NCI-H2107 (cell line): ENCODE measurements around the gene PRAC1.

Experiments used
- DNase-seq: peaks from one replicate; lab custom pipeline; 2025; lab: John Stamatoyannopoulos, UW

Gene PRAC1

GRCh38 chr17:48722201-48722907 is at the start of gene PRAC1:
Gene PRAC1 (minus strand): TSS chr17:48722518. CDS start chr17:48722392, 126 bp downstream.
- DNase-seq = no peak

DNA sequence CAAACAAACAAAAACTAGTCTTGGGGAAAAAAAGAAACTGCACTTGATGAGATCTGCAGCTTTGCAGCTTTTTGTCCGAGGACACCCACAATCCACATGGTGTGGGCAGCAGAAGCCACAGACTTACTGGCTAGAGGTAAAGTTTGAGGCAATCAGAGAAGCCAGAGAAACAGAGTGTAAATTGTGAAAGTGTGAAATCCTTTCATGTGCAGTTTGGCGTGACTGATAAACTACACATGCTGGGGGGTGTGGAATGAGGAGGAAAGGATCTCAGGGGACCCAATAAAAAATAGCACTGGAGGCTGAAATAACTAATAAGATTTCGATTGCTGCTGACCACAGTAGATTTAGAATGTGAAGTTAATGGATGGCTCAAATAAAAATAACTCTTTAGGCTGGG is 48.6 kb upstream of the PRAC1 start:
- no peak for DNase-seq

- no peak for DNase-seq
Observed at GRCh38 chr17:48769009-48769675, 46.8 kb upstream of the PRAC1 start.

DNA sequence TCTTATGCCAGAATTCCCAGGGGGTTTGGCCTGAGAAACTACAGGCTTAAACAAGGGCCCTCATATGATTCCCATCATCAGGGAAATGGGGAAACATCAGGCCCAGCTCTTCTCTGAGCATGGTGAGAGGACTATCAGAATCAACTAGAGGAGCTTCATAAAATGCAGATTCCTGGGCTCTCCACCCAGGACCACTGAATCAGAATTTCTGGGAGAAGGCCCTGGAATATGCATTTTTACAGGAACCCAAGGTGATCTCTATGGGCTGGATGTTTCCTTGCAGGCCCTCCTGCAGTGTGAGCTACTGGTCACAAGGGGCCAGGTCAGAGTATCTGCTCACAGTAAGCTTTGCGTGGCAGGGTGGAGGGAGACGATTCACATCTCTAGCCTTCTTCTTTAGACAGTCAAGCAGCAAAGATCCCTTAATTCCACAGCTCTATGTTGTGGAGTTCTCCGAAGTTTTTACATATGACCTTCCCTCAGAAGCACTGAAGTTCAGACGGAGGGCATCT is 45.0 kb upstream of the PRAC1 start:
- no peak for DNase-seq

DNA sequence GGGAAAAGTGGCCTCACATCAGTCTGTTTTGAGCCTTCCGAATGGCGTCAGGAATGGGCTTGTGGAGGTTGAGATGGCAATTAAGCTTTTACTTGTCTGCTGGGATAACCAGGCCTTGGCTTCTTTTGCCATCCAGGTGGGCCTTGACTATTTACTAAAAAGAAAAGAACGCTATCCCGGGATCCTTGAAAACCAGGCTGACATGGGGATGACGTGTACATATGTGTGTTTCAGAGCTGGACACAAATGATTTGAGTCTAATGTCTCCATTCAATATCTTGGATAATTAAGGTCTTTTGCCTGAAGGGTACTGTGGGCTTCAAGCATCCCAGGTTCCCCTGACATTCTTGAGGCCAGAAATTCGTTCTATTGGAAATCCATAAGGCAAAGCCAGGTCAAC is 38.8 kb upstream of the PRAC1 start:
- no peak for DNase-seq

DNA sequence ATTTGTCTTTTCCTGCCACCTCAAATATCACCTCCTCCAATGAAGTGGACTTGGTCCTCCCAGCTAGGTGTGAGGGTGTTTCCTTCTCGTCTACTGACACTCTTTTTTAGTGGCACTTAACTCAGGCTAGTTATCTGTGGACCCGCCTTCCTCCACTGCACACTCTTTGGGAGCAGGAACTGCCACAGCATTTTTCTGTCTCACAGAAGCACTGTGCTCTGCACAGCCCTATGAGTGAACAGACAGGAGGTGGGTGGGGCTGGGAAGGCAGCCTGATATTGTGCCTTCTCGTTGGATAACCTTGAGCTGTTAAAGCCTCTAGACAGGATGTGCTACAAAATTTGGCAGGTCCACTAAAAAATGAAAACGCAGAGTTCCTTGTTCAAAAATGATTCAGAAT is 38.1 kb upstream of the PRAC1 start:
- no peak for DNase-seq

DNA sequence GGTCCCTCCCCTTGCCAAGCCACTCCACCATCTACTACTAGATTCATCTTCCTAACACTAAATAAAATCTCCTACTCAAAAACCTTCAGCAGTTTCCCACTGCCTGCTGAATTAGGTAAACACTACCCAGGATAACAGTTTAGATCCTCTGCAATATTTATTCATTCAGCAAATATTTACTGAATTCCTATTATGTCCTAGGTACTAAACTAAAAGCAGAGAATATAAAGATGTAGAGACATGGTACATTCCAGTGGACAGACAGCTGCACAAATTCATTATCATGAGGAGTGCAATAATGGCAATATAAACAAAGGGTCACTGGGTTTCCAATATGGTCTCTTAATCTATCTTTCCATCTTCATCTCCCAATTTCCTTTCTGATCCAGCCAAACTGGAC is 37.0 kb upstream of the PRAC1 start:
- no peak for DNase-seq

- no peak for DNase-seq
Observed at GRCh38 chr17:48757524-48757961, 35.2 kb upstream of the PRAC1 start.

- no peak for DNase-seq
Observed at GRCh38 chr17:48756830-48757251, 34.5 kb upstream of the PRAC1 start.

- DNase-seq = no peak
Observed at GRCh38 chr17:48755356-48755755, 33.0 kb upstream of the PRAC1 start.

DNA sequence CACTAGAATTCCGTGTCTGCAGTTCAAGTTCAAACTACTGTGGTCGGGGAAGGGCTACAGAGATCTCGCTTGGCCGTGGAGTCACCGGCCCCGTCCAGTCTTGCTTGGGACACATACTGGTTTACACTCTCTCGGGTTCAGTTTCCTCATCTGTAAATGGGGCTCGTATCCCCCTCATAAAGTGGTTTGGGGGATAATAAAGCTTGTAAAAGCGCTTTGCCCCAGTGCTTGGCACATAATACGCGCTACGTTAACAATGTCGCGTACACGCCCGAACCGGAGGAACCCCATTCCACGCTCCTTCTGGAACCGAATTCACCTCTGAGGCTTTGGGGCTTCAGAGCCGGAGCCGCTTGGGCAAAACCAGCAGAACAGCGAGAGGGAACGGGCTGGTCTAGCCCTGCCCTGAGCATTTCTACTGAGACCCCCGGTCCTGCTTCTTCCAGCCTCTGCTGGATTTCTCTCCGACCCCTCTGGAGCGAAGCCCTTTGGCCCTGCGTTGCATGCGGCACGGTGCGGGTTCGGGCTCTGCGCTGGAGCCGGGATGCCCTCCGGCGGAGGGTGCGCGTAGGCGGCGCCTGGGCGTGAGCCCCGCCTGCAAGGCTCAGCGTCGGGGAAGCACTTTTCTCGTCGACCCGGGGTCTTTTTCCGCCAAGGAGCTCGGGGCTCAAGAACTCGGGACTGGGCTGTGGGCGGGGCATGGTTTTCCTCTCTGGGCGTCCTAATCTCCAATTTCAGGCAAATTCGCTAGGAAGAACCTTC is 32.4 kb upstream of the PRAC1 start:
- DNase-seq = no peak

DNA sequence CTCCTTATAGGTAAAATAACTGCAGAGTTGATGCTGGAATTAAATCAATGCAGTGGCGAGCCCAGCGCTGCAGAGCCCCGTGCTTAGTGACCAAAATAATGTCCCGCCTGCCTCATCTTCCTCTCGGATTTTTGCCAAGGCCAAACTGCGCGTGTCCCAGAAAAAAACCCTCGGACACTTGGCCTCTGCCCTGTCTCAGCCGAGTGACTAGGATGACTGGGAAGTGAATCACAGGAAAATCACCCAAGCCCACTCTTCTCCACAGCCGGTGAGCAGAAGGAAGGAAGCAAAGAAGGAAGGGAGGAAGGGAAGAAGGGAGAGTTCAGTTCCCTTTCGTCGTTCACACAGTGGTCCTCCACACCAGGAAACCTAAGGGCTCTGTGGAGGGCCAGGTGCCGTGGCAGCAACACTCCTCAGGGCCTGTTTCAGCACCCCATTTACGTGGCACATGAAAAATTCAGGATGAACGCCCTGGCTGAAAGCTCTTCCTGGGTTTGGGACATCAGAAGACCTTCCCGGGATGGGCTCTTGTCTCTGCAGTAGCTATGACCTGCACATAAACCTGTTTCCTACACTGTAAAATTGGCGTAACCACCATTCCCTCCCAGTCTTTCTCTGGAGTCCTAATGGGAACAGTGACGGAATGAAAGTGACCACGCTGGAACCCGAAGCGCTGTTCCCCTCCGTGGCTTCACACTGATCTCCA is 31.6 kb upstream of the PRAC1 start:
- DNase-seq = no peak

DNA sequence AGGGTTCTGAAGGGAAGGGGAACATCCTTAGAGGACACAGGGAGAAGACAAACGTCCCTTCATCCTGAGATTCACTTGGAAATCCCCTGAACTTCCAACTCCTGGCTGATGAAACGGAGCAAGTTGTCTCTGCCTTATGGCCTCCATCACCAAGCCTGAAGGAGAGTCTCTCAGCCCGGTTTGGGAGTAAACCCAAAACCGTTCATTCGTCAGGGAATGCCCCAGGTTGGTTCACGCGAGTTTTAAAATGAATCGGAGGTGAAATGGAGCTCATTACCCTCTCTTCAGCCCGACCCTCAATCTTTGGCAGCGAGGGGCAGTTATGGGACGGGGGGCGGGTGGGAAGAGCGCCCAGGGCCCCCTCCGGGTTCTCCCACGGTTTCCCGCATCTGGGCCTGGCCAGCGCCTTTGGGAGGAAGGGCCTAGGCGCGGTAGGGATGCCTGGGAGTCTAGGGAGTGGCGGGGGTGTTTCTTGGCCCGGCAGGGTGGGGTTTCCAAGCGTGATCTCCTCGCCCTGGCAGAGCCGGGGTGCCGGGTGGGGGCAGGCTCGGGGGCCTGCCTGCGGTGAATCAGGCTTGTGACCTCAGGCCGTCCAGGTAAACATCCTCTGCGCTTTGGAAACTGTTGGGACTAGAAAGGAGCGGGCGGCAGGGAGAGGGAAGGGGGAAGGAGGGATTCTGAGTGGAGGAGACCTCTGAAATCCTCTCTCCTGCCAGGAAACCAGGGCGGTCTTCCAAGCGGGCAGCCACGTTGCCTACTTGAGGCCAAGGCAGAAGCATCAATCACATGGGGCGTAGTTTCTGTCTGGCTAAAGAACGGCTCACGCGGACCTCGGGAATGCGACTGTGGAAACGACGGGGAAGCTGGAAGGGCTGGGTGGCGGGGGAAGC is 30.3 kb upstream of the PRAC1 start:
- no peak for DNase-seq

DNA sequence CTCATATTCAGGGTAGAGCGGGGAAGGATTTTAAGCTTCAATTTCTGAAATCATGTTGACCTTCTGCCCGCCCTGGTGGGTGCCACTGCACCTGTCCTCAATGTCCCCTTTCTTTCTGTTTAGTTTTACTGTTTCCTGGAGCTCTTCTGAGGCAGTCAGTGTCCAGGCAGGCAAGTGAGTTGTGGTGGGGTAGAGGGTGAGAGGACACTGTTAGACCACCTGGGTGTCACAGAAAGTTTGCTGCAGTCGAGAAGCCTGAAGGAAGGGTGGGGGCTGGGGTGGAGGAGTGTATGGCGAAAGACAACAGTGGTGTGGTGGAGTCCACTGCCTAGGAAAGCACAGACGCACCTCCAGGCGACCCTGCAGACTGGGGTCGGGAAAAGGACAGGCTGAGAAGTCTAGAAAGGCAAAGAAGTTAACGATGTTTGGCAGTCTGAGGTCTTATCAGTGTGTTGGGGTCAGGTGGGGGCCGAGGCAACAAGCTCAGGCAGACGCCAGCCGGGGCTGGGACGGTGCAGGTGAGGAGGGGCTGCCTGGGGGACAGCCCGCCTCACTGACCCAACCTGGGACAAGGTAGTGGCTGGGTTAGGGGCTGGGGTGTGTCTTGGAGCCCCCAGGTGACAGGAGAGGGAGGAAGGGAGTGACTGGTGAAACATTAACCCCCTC is 29.5 kb upstream of the PRAC1 start:
- no peak for DNase-seq

- no peak for DNase-seq
Observed at GRCh38 chr17:48751172-48751571, 28.9 kb upstream of the PRAC1 start.

DNA sequence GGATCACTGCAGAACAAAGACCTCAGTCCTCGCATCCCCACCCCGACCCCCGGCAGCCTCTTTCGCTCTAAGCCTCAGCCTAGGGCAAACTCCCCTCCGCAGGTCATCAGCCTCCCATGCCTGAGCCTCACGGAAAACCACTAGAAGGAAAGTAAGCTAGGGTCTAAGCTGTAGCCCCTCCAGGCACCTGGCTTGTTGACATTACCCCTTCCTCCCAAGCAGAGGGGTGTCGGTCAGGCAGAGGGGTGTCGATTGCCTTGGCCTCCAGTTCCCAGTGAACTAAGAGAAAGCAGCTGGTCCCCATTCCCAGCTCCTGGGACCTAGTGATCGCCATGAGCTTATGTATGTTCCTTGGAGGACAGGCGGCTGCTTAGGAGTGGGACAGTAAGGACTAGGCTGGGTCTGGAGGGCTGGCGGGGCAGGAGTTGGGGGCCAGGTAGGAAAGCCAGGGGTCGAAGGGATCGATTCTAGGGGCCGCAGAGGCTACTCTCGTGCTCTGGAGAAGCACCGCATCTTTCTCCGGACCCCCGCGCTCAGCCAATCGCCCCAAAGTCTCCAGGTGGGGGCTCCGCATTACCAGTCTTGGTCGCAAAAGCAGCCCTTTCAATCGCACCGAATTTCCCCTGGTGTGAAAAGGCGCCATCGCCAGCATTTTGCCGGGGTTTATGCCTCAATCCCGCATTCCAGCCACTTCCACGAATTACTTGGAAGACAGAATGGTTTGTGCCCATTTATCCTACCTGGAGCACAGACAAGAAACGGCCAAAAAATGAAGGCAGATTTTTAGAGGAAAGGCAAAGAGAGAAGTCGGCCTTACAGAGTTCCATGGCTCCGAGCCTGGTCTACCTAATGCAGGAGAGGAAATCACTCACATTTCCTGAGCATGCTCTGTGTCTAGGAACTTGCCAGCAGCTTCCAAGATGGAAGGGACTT is 27.6 kb upstream of the PRAC1 start:
- DNase-seq = no peak

DNA sequence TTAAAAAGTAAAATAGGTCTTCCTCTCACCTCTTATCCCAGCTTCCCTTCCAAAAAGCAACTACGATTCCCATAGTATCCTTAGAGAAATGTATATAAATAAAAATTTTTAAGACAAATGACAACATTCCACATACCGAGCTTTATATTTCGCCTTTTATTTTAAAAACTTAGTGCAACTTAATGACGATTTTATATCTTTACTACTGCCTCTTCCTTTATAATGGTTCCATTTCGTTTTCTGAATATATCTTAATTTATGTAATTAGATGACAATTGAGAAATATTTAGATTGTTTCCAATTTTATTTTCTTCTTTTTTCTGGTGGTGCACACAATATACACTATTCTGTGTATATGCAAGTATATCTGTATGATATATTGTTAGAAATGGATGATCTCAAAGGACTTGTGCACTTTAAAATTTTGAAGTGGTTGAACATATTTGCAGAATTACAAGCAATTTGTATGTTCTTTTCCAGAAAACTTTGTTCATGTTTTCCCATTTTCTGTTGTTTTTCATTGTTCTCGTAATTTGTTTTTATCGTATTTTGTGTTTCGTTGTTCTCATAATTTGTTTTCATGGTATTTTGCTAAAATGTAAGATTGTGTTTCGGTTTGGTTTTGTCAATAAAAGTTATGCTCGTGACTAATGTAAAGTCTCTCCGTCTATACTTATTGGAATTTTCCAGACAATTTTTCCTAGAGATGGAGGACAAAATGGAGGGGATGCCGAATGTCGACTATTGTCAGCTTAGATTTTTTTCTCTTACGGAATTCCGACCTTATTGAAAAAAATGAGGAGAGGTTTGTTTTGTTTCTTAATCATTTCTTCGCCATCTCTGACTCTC is 26.6 kb upstream of the PRAC1 start:
- no peak for DNase-seq
